Glutamatergic neuron (in vitro differentiated cells): Measurements from ENCODE around the gene AP1G2. TPM values are rescaled to one million over a fixed set of nuclear protein-coding genes. Genes with fewer than 3 reads are reported as not detected.

Experiments used
- DNase-seq: peaks from one replicate; pipeline ENCODE4 v3.0.0; 2022
- H3K27ac Mint-ChIP-seq: one replicate; pipeline ENCODE4 v1.8.0; 2020; ENCODE audit warnings: mild to moderate bottlenecking, mixed read lengths, inconsistent platforms; ENCODE audit not compliant: unreplicated experiment
- H3K27me3 Mint-ChIP-seq: one replicate; pipeline ENCODE4 v1.8.0; 2020; ENCODE audit warnings: mild to moderate bottlenecking, moderate library complexity, mixed read lengths, inconsistent platforms; ENCODE audit not compliant: unreplicated experiment
- H3K36me3 Mint-ChIP-seq: one replicate; pipeline ENCODE4 v1.8.0; 2020; ENCODE audit warnings: mild to moderate bottlenecking, mixed read lengths, inconsistent platforms; ENCODE audit not compliant: unreplicated experiment
- H3K4me1 Mint-ChIP-seq: one replicate; pipeline ENCODE4 v1.8.0; 2020; ENCODE audit warnings: mild to moderate bottlenecking, low read depth, mixed read lengths, inconsistent platforms; ENCODE audit not compliant: unreplicated experiment
- H3K4me3 Mint-ChIP-seq: one replicate; pipeline ENCODE4 v1.8.0; 2020; ENCODE audit warnings: mild to moderate bottlenecking, mixed read lengths, inconsistent platforms; ENCODE audit not compliant: unreplicated experiment
- H3K9me3 Mint-ChIP-seq: one replicate; pipeline ENCODE4 v1.8.0; 2020; ENCODE audit warnings: mild to moderate bottlenecking, moderate library complexity, mixed read lengths, inconsistent platforms; ENCODE audit not compliant: unreplicated experiment
- CTCF ChIP-seq: fragments of 200-600 bp; sonication (generic); IDR thresholded peaks from one replicate; pipeline ENCODE4 v1.5.0; 2021; ENCODE audit not compliant: partially characterized antibody, unreplicated experiment
- long read RNA-seq: library from polyadenylated mRNA; unstranded; transcript quantifications from one replicate; pipeline ENCODE4 v2.0.0, GENCODE V29; 2020; ENCODE audit not compliant: unreplicated experiment
- total RNA-seq: library from RNA; stranded (reverse); fragmentation: NEBNext Ultra II Directional; extraction: Animal tissue kit (Norgen Biotek cat#: 25700); gene quantifications from one replicate; pipeline ENCODE4 v1.2.1, GENCODE V29; 2021; ENCODE audit not compliant: unreplicated experiment

Gene AP1G2
- 105 TPM for total RNA-seq
- long read RNA-seq, partial matches to known transcripts: 0 of 7 reads
- long read RNA-seq, other reads (novel, unspliced or antisense): 6 of 7 reads

- Mint-ChIP-seq H3K4me3 (peak within 1 kb of the TSS; percentile 97), H3K27me3 (peaks cover 21% of the 10 kb centered on the region), H3K36me3 (peaks cover 4% of the 10 kb centered on the region), H3K9me3 (peaks cover 12% of the 10 kb centered on the region), H3K27ac (peak within 1 kb of the TSS; percentile 62), H3K4me1 (peaks cover 22% of the 10 kb centered on the region)
- DNase-seq: peak; percentile 84
- TF ChIP-seq CTCF: no peak
Measured at GRCh38 chr14:23567186-23568020, at the start of gene AP1G2. TSS of gene AP1G2 (minus strand) at chr14:23567791. CDS start at chr14:23567314, 477 bp downstream.

GRCh38 chr14:23615856-23616255 is 48.3 kb upstream of the AP1G2 start:
- no peak for TF ChIP-seq CTCF
- Mint-ChIP-seq H3K27ac (no peak overlapping the region), H3K9me3 (peaks cover 3% of the 10 kb centered on the region), H3K27me3 (peaks cover 4% of the 10 kb centered on the region), H3K36me3 (no peaks in the 10 kb centered on the region), H3K4me3 (no peak overlapping the region), H3K4me1 (no peaks in the 10 kb centered on the region)
- DNase-seq: no peak

- H3K4me3 Mint-ChIP-seq: no peak overlapping the region
- H3K4me1 Mint-ChIP-seq: no peaks in the 10 kb centered on the region
- no peak for TF ChIP-seq CTCF
- peaks cover 3% of the 10 kb centered on the region for H3K9me3 Mint-ChIP-seq
- H3K27me3 Mint-ChIP-seq: peaks cover 4% of the 10 kb centered on the region
- H3K27ac Mint-ChIP-seq: no peak overlapping the region
- H3K36me3 Mint-ChIP-seq: no peaks in the 10 kb centered on the region
- DNase-seq: no peak
Measured at GRCh38 chr14:23614395-23614828, 46.8 kb upstream of the AP1G2 start.

- Mint-ChIP-seq H3K27ac (no peak overlapping the region), H3K27me3 (peaks cover 4% of the 10 kb centered on the region)
- no peak for TF ChIP-seq CTCF
Measured at GRCh38 chr14:23613242-23614070, 45.9 kb upstream of the AP1G2 start.

More at GRCh38 chr14:23613242-23614070, 45.9 kb upstream of the AP1G2 start:
- no peak for DNase-seq
- no peaks in the 10 kb centered on the region for H3K36me3 Mint-ChIP-seq
- H3K9me3 Mint-ChIP-seq: peaks cover 3% of the 10 kb centered on the region
- H3K4me1 Mint-ChIP-seq: no peaks in the 10 kb centered on the region
- no peak overlapping the region for H3K4me3 Mint-ChIP-seq
